ENCODE results near the gene TIMP2. TPM values are rescaled to one million over a fixed set of nuclear protein-coding genes. Genes with fewer than 3 reads are reported as not detected.

Gene TIMP2
- total RNA-seq, 1 donor from 2014 or later = 57.9 TPM

- peak; percentile 88 for DNase-seq
These were observed 59.4 kb downstream of the TIMP2 start for GRCh38 chr17:78865682-78866390.

DNA sequence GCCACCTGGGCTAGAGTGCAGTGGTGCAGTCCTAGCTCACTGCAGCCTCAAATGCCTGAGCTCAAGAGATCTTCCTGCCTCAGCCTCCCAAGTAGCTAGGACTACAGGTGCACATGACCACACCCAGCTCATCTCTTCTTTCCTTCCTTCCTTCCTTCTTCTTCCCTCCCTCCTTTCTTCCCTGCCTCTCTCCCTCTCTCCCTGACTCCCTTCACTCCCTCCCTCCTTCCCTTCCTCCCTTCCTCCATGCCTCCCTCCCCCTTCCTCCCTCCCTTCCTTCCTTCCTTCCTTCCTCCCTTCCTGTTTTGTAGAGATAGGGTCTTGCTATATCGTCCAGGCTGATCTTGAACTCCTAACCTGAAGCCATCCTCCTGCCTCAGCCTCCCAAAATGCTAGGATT, 61.1 kb downstream of the TIMP2 start:
- DNase-seq = no peak

- peak; percentile 96 for DNase-seq
These were observed 62.8 kb downstream of the TIMP2 start for GRCh38 chr17:78862073-78863023.

DNA sequence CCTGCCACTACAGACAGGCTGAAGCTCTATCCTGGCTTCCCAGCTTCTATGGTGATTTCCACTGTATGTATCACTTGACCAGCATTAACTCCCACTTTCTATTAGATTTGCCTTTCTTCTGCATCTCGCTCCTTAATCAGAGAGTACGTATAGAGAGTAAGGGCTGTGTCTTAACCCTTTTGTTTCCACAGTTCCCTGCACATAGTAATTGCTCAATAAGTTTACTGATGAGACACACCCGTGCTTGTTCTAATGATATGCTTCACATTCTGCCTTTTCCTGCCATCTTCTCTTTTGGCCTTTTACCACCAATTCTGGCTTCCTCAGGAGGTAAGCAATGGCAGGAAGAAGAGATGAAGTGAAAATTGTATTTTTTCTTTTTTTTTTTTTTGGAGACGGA, 64.0 kb downstream of the TIMP2 start:
- no peak for DNase-seq

DNA sequence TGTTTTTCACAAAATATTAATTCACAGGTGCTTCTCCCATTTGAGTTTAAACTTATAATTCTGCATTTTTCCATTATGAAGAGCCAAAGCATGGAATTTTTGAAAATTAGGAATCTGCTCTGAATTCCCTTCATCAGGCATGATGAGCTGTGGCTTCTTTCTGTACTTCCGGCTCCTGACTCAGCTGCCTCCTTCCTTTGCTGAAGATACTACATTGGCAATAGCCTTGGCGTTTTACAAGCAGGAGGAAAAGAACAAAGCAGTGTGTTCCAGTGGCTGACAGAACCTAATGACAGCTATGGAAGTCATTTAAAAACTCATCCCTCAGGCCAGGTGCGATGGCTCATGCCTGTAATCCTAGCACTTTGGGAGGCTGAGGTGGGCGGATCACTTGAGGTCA, 66.1 kb downstream of the TIMP2 start:
- peak; percentile 30 for DNase-seq

- DNase-seq = no peak
These were observed 67.9 kb downstream of the TIMP2 start for GRCh38 chr17:78857266-78857665.

GRCh38 chr17:78855561-78856165, 69.5 kb downstream of the TIMP2 start:
- DNase-seq = no peak

DNA sequence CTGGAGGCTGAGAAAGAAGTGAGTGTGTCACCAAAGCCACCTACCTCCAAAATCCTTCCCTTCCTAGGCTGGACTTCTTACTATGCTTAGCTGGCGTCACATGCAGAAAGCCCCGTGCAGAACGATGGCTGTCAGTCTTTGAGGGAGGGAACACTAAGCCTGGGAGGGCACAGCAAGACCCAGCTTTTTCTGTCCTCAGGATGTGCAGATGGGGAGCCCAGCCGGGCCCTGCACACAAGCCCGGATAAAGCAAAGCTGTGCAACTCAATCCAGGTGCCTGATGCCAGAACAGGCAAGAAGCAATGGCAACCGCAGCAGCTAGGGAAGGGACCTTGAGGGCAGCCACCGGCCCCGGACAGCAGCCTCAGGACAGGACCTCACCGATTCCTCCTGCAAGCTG, 70.7 kb downstream of the TIMP2 start:
- no peak for DNase-seq

DNA sequence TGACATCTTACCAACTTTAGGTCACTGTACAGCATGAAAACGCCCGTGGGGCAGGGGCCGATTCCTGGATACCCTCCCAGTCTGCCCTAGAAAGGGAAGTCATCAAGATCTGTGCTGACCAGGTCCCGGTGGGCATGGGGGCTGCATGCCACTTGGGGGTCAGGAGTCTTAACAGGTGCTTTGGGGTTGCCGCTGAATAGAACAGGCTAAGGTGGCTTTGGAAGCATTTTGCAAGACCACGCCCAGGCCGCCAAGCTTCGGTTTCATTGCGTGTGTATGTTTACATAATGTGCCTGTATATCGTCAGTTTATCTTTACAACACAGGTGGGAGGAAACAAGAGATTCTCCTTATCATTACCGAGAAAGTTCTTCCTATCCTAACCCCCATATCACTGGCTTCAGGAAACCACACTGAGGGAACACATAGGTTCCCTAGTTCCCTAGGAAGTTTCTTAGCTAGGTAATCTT, 71.2 kb downstream of the TIMP2 start:
- DNase-seq = no peak

DNA sequence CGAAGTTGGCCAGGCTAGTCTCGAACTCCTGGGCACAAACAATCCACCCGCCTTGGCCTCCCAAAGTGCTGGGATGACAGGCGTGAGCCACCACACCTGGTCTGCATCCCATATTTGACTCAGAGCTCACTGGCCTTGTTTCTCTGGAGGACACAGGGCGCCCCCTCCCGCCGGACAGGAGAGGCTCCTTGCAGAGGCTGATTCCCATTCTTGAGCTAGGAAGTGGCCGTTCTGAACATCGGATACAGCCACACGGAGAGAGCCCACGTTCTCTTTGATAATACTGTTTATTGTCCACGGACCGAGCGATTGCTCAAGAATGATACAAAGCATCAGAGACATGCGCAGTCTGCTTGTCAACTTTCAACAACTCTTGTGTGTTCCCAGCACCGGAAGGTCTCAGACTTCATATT, 72.5 kb downstream of the TIMP2 start:
- DNase-seq = peak; percentile 33

DNA sequence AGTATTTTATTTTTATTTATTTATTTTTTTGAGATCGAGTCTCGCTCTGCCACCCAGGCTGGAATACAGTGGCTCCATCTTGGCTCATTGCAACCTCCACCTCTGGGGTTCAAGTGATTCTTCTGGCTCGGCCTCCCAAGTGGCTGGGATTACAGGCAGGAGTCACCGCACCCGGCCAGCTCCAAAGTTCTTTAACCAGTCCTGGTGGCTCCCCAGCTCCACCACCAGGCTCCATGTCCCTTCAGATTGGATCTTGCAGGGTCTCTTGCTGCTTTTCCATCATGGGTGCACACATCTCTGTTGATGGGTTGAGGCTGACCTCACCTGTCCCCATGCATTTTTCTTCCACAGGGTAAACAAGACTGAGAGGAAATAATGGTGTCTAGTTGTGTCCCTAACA, 76.2 kb downstream of the TIMP2 start:
- DNase-seq = no peak

DNA sequence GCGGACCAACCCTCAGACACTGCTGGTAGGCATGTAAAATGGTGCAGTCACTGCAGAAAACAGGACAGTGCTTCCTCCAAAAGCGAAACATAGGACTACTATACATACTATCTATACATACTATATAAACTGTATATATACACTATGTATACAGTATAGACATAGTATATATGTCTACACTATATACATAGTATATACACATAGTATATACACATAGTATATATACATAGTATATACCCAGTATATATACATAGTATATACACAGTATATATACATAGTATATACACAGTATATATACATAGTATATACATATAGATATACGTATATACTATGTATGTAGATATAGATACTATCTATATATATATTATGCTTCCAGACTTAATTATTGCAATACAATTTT, 78.1 kb downstream of the TIMP2 start:
- no peak for DNase-seq

- DNase-seq = peak; percentile 70
These were observed 80.7 kb downstream of the TIMP2 start for GRCh38 chr17:78844301-78845005.

DNA sequence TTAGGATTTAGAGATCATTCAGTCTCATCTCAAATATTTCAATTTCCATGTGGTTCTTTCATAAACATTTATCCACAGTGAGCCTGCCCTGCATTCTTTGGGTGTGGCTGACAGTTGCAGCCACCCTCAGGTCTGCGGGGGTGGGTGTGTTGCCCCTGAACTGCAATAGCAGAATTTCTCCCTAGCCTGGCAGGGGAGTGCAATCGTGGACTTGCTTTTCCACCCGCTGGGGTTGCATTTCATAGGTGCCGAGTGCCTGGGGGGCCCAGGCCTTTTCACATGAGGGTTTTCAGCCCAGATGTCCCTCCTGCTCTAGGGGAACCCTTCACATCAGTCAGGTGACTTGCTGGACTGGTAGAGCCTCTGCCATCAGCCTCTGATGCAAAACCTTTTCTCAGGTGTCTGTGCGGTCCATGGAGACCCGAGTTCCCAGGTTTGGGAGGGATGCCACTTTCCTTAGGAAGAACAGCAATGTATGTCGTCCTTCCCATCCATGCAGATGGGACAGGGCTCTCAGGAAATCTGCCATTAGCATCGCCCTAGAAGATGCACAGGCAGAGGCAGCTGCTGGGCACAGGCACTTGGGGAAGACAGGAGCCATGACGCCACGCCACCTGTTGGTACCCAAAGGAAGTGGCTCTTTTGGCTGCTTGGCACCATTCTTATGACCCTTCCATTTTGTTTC, 82.2 kb downstream of the TIMP2 start:
- DNase-seq = peak; percentile 74

DNA sequence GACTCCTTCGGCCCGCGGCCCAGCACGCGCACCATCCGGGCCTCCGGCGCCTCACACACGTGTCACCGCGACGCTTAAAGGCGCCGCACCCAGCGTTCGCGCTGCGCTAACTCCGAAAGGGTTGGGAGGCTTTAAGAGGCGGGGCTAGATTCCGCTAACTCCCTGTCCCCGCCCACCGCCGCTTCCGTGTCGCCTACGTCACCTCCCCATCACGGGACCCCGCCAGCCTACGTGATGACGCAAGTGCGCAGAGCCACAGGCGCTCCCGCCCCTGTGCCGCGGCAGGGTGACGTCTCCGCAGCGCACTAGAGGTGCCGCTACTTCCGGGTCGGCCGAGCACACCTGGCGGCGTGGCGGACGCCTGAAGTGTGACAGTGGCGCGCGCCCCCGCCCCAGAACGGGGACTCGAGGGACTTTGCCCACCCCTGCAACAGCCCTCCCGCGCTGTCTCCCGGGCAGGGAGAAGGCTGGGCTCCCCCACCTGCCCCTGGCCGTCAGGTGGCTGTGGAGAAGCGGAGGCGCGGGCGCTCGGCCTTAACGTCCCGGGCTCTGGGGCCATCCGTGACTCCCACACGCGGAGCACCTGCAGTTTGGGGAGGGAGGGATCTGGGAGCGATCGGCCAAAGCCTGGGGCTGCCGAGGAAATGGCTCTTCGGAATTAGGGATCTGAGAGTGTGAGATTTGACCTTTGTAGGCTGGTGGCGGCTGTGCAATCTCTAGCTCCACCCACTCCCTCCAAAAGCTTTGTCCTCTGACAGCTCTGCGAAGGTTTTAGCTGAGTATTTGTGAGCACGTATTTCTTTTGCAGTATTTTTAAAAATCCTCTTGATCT, 84.2 kb downstream of the TIMP2 start, which contains the start of gene USP36:
TSS of gene USP36 (minus strand) at position 35 of the 832 bp plus-strand sequence. CDS start 4,451 bp downstream, outside the sequence.
- peak; percentile 100 for DNase-seq

DNA sequence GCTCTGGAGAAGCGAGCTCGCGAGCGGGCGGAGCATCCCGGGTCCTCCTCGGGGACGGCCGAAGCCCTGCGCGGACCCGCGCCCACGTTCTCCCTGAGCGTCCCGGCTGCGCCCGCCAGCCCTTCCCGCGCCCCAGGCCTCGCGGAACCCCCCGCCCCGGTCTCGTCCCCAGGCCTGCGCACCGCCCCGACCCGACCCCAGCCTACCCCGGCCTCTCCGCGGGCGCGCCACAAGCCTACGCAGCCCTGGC, 84.7 kb downstream of the TIMP2 start:
- DNase-seq = no peak

DNA sequence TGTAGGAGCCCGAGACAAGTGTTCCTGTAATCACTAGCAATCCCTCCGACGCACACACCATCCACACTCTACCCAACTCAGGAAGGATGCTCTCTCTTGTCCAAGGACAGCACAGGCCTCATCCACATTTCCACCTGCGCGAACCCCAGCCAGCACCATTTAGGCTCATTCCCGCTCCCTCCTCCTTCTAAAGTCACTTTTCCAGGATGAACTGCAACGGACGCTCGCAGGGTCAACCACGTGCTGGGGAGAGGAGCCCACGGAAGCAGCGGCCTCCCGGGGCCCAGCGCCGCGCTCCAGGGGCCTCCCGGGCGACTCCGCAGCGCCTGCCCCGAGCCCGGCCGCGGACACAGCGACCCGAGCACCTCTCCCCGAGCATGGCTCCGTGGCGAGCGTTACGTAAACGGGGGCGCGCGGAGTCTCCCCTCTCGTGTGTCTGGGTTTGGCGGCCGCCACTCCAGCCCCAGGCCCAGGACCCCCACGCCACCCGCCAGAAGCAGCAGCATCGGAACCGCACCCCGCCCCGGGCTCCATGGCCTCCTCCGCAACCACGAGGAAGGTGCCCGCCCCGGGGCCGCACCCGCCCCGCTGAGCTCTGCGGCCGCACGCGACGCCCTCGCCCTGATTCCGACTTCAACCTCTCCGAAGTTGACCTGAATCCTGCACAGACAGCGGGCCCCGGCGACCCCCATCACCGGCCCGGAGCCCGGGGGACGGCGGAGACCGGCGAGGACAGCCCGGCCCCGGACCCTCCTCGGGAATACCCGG, 85.2 kb downstream of the TIMP2 start:
- DNase-seq = peak; percentile 43

DNA sequence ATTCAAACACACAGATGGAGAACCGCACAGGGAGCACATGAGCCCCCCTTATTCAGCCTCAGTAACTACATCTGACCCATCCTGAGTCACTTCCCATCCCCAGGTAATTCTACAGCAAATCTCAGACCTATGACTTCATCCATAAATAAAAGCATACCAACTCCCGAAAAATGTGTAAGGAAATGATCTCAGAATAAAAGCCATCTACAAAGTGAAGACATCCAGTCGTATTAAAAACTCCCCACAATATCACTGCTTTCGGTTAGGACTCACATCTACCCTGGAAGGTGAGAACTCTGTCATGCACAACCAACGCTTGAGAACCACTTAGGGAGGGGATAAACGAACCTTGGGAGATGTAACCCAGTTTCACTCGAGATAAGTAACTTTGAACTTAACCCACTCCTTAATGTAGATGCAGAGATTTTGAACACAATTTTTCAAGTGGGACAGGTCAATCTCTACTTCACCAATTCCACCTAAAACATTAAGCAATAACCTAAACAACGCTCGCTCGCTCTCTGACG, 85.9 kb downstream of the TIMP2 start:
- peak; percentile 69 for DNase-seq

GRCh38 chr17:78838574-78839005, 86.6 kb downstream of the TIMP2 start:
- no peak for DNase-seq

- no peak for DNase-seq
These were observed 88.7 kb downstream of the TIMP2 start for GRCh38 chr17:78836420-78837021.

All from dermis blood vessel endothelial cell (primary cell).